Lung (tissue), 12 donors: Measurements from ENCODE around the gene GMFB. TPM values are rescaled to one million over a fixed set of nuclear protein-coding genes. Genes with fewer than 3 reads are reported as not detected.

Experiments
- ATAC-seq: fragments of 200-7000 bp; cut with Tn5 transposase; one replicate; pipeline ENCODE4 v1.9.1; 2020; ENCODE audit warnings: moderate number of reproducible peaks; ENCODE audit not compliant: insufficient read depth, low FRiP score
- DNase-seq, 3 donors: peaks; one replicate each; pipeline ENCODE4 v3.0.0-alpha.2; 2013 to 2017
- H3K27ac ChIP-seq, 2 donors: one replicate each; pipeline ENCODE4 v1.5.1; 2013; ENCODE audit warnings: mild to moderate bottlenecking in 2 of 2, moderate library complexity in 2 of 2, control low read depth in 1 of 2, inconsistent platforms in 1 of 2, low read depth in 1 of 2, low read length in 1 of 2
- H3K27me3 ChIP-seq, 3 donors: one replicate each; pipeline ENCODE4 v1.5.1; 2013; ENCODE audit warnings: low read length in 2 of 3; ENCODE audit not compliant: control insufficient read depth in 3 of 3, insufficient read depth in 3 of 3
- H3K36me3 ChIP-seq, 4 donors: one replicate each; pipeline ENCODE4 v1.5.1; 2013; ENCODE audit warnings: low read length in 4 of 4, mild to moderate bottlenecking in 1 of 4, moderate library complexity in 1 of 4; ENCODE audit not compliant: control insufficient read depth in 4 of 4, insufficient read depth in 4 of 4
- H3K4me1 ChIP-seq, 5 donors: one replicate each; pipeline ENCODE4 v1.5.1; 2013; ENCODE audit warnings: low read length in 5 of 5, mild to moderate bottlenecking in 2 of 5, moderate library complexity in 1 of 5; ENCODE audit not compliant: control insufficient read depth in 5 of 5, insufficient read depth in 5 of 5
- H3K4me3 ChIP-seq: one replicate; pipeline ENCODE4 v1.5.1; 2013; ENCODE audit warnings: mild to moderate bottlenecking, control low read depth, moderate library complexity
- H3K9ac ChIP-seq, 2 donors: one replicate each; pipeline ENCODE4 v1.5.1; 2013; ENCODE audit warnings: low read length in 2 of 2, control low read depth in 1 of 2; ENCODE audit not compliant: insufficient read depth in 1 of 2
- H3K9me3 ChIP-seq, 4 donors: one replicate each; pipeline ENCODE4 v1.5.1; 2013; ENCODE audit warnings: low read length in 3 of 4, mild to moderate bottlenecking in 1 of 4, moderate library complexity in 1 of 4; ENCODE audit not compliant: control insufficient read depth in 4 of 4, insufficient read depth in 3 of 4
- CTCF ChIP-seq: IDR thresholded peaks from 2 replicates; pipeline ENCODE4 v1.5.1; 2012; ENCODE audit warnings: mild to moderate bottlenecking; ENCODE audit errors: control extremely low read depth, extremely low read depth
- WGBS, 2 donors: extraction: QIAGEN DNeasy Blood & Tissue Kit; methylation state at CpG; one replicate each; pipeline ENCODE4 v1.1.7; 2013; 5-methylcytosine and 5-hydroxymethylcytosine counted together
- polyA plus RNA-seq, 2 donors: library from polyadenylated mRNA; stranded (reverse); fragments of 200-250 nt; gene quantifications; one replicate each; pipeline ENCODE4 v1.2.1, GENCODE V29; 2013
- total RNA-seq, 2 donors: library from RNA; depleted of rRNA in 1 of 2; stranded (reverse); fragments of >200 nt in 1 of 2; gene quantifications; one replicate each; pipeline ENCODE4 v1.2.1, GENCODE V29; 2014 to 2021
- donor health status: control.
- donor health status: control.
- donor health status: Bipolar disorder and iron deficiency.
- donor health status: healthy.
- donor health status: DM: yes; HTN: yes; CAD: no.

The GMFB gene
- total and polyA plus RNA-seq, 4 donors, result 15.6 to 55.8 (median 35.9) TPM

- no peak for DNase-seq
- Histone ChIP-seq H3K4me3 (no peak overlapping the region), H3K9ac (no peak overlapping the region), H3K4me1 (peaks cover 0 to 12% (median 3%) of the 10 kb centered on the region in 5 donors), H3K27me3 (no peaks in the 10 kb centered on the region), H3K9me3 (no peaks in the 10 kb centered on the region), H3K27ac (peak overlapping the region in 1 of 2 donors; percentile 77), H3K36me3 (no peaks in the 10 kb centered on the region)
- 94 to 97% methylated on average over 4 of the region's 4 CpGs for WGBS, 2 donors
- no peak for TF ChIP-seq CTCF
- no peak for ATAC-seq
Observed at GRCh38 chr14:54489731-54490444, 1.1 kb upstream of the GMFB start.

GRCh38 chr14:54489318-54489683, 521 bp upstream of the GMFB start:
- no peak for ATAC-seq
- peak overlapping the region; percentile 77 to 91 for H3K27ac ChIP-seq

GRCh38 chr14:54488318-54488645, 498 bp downstream of the GMFB start:
- WGBS, 2 donors, result 0 to 2% methylated on average over 9 of the region's 9 CpGs
- Histone ChIP-seq H3K4me1 (peaks cover 0 to 13% (median 3%) of the 10 kb centered on the region in 5 donors), H3K9me3 (no peaks in the 10 kb centered on the region), H3K27ac (peak overlapping the region; percentile 94 to 100), H3K4me3 (peak overlapping the region; percentile 61), H3K9ac (peak overlapping the region; percentile 81 to 83), H3K27me3 (no peaks in the 10 kb centered on the region), H3K36me3 (peaks cover 0 to under 1% (median 0%) of the 10 kb centered on the region in 4 donors)
- no peak for DNase-seq
- no peak for TF ChIP-seq CTCF
- ATAC-seq, result no peak

More at GRCh38 chr14:54489318-54489683, 521 bp upstream of the GMFB start:
- no peaks in the 10 kb centered on the region for H3K9me3 ChIP-seq
- TF ChIP-seq CTCF, result no peak
- H3K27me3 ChIP-seq, result no peaks in the 10 kb centered on the region
- no peaks in the 10 kb centered on the region for H3K36me3 ChIP-seq
- DNase-seq, result no peak
- H3K4me3 ChIP-seq, result no peak overlapping the region
- H3K9ac ChIP-seq, result peak overlapping the region; percentile 11 to 78
- H3K4me1 ChIP-seq, result peaks cover 0 to 12% (median 3%) of the 10 kb centered on the region in 5 donors
- 32 to 43% methylated on average over 5 of the region's 5 CpGs for WGBS, 2 donors

GRCh38 chr14:54487771-54488170, 1.0 kb downstream of the GMFB start:
- Histone ChIP-seq H3K9me3 (no peaks in the 10 kb centered on the region), H3K9ac (peak overlapping the region; percentile 81 to 83), H3K27me3 (no peaks in the 10 kb centered on the region), H3K27ac (peak overlapping the region in 1 of 2 donors; percentile 100), H3K4me1 (peaks cover 0 to 17% (median 3%) of the 10 kb centered on the region in 5 donors), H3K36me3 (peaks cover 0 to 5% (median 3%) of the 10 kb centered on the region in 4 donors), H3K4me3 (no peak overlapping the region)
- ATAC-seq (no peak), DNase-seq (peak in 2 of 3 donors; percentile 39 to 56)
- 43 to 62% methylated on average over 4 of the region's 4 CpGs for WGBS, 2 donors
- TF ChIP-seq CTCF, result no peak
